Lung (tissue), 12 donors: ENCODE data around the gene TMEM150C. TPM values are rescaled to one million over a fixed set of nuclear protein-coding genes. Genes with fewer than 3 reads are reported as not detected.

Experiments used
- ATAC-seq: fragments of 200-7000 bp; cut with Tn5 transposase; one replicate; pipeline ENCODE4 v1.9.1; 2020; ENCODE audit warnings: moderate number of reproducible peaks; ENCODE audit not compliant: insufficient read depth, low FRiP score
- DNase-seq, 3 donors: peaks; one replicate each; pipeline ENCODE4 v3.0.0-alpha.2; 2013 to 2017
- H3K27ac ChIP-seq, 2 donors: one replicate each; pipeline ENCODE4 v1.5.1; 2013; ENCODE audit warnings: mild to moderate bottlenecking in 2 of 2, moderate library complexity in 2 of 2, control low read depth in 1 of 2, inconsistent platforms in 1 of 2, low read depth in 1 of 2, low read length in 1 of 2
- H3K27me3 ChIP-seq, 3 donors: one replicate each; pipeline ENCODE4 v1.5.1; 2013; ENCODE audit warnings: low read length in 2 of 3; ENCODE audit not compliant: control insufficient read depth in 3 of 3, insufficient read depth in 3 of 3
- H3K36me3 ChIP-seq, 4 donors: one replicate each; pipeline ENCODE4 v1.5.1; 2013; ENCODE audit warnings: low read length in 4 of 4, mild to moderate bottlenecking in 1 of 4, moderate library complexity in 1 of 4; ENCODE audit not compliant: control insufficient read depth in 4 of 4, insufficient read depth in 4 of 4
- H3K4me1 ChIP-seq, 5 donors: one replicate each; pipeline ENCODE4 v1.5.1; 2013; ENCODE audit warnings: low read length in 5 of 5, mild to moderate bottlenecking in 2 of 5, moderate library complexity in 1 of 5; ENCODE audit not compliant: control insufficient read depth in 5 of 5, insufficient read depth in 5 of 5
- H3K4me3 ChIP-seq: one replicate; pipeline ENCODE4 v1.5.1; 2013; ENCODE audit warnings: mild to moderate bottlenecking, control low read depth, moderate library complexity
- H3K9ac ChIP-seq, 2 donors: one replicate each; pipeline ENCODE4 v1.5.1; 2013; ENCODE audit warnings: low read length in 2 of 2, control low read depth in 1 of 2; ENCODE audit not compliant: insufficient read depth in 1 of 2
- H3K9me3 ChIP-seq, 4 donors: one replicate each; pipeline ENCODE4 v1.5.1; 2013; ENCODE audit warnings: low read length in 3 of 4, mild to moderate bottlenecking in 1 of 4, moderate library complexity in 1 of 4; ENCODE audit not compliant: control insufficient read depth in 4 of 4, insufficient read depth in 3 of 4
- CTCF ChIP-seq: IDR thresholded peaks from 2 replicates; pipeline ENCODE4 v1.5.1; 2012; ENCODE audit warnings: mild to moderate bottlenecking; ENCODE audit errors: control extremely low read depth, extremely low read depth
- WGBS, 2 donors: extraction: QIAGEN DNeasy Blood & Tissue Kit; methylation state at CpG; one replicate each; pipeline ENCODE4 v1.1.7; 2013; 5-methylcytosine and 5-hydroxymethylcytosine counted together
- polyA plus RNA-seq, 2 donors: library from polyadenylated mRNA; stranded (reverse); fragments of 200-250 nt; gene quantifications; one replicate each; pipeline ENCODE4 v1.2.1, GENCODE V29; 2013
- total RNA-seq, 2 donors: library from RNA; depleted of rRNA in 1 of 2; stranded (reverse); fragments of >200 nt in 1 of 2; gene quantifications; one replicate each; pipeline ENCODE4 v1.2.1, GENCODE V29; 2014 to 2021
- donor health status: control.
- donor health status: control.
- donor health status: Bipolar disorder and iron deficiency.
- donor health status: healthy.
- donor health status: DM: yes; HTN: yes; CAD: no.

The TMEM150C gene
- total and polyA plus RNA-seq, 4 donors = 2.5 to 10.4 (median 4.2) TPM

GRCh38 chr4:82525307-82525911, 36.4 kb downstream of the TMEM150C start:
- no peak for DNase-seq
- H3K36me3 ChIP-seq = no peaks in the 10 kb centered on the region
- no peak overlapping the region for H3K27ac ChIP-seq

GRCh38 chr4:82524570-82525152, 37.1 kb downstream of the TMEM150C start:
- DNase-seq (no peak), ATAC-seq (no peak)
- Histone ChIP-seq H3K4me3 (no peak overlapping the region), H3K27me3 (no peaks in the 10 kb centered on the region), H3K9ac (no peak overlapping the region), H3K9me3 (no peaks in the 10 kb centered on the region), H3K27ac (no peak overlapping the region), H3K36me3 (no peaks in the 10 kb centered on the region), H3K4me1 (peaks cover 0 to 12% (median 2%) of the 10 kb centered on the region in 5 donors)
- no peak for TF ChIP-seq CTCF
- 75 to 83% methylated on average over 6 of the region's 6 CpGs for WGBS, 2 donors

More at GRCh38 chr4:82525307-82525911, 36.4 kb downstream of the TMEM150C start:
- Histone ChIP-seq H3K9me3 (no peaks in the 10 kb centered on the region), H3K27me3 (no peaks in the 10 kb centered on the region), H3K9ac (no peak overlapping the region), H3K4me1 (peaks cover 0 to 12% (median 2%) of the 10 kb centered on the region in 5 donors), H3K4me3 (no peak overlapping the region)
- WGBS, 2 donors = 62 to 75% methylated on average over 4 of the region's 4 CpGs
- TF ChIP-seq CTCF = no peak
- no peak for ATAC-seq

- 90 to 94% methylated on average over 9 of the region's 9 CpGs for WGBS, 2 donors
- no peak overlapping the region for H3K27ac ChIP-seq
- peaks cover 0 to 12% (median 0%) of the 10 kb centered on the region in 5 donors for H3K4me1 ChIP-seq
- no peaks in the 10 kb centered on the region for H3K9me3 ChIP-seq
- ATAC-seq (no peak), DNase-seq (no peak)
- no peak overlapping the region for H3K9ac ChIP-seq
- H3K27me3 ChIP-seq = no peaks in the 10 kb centered on the region
- no peak overlapping the region for H3K4me3 ChIP-seq
- H3K36me3 ChIP-seq = no peaks in the 10 kb centered on the region
- no peak for TF ChIP-seq CTCF
Measured at GRCh38 chr4:82523179-82523578, 38.6 kb downstream of the TMEM150C start.
